ENCODE data around the gene CCL8. TPM values are rescaled to one million over a fixed set of nuclear protein-coding genes. Genes with fewer than 3 reads are reported as not detected.

Gene CCL8
- total RNA-seq, 6 donors from 2014 or later: 0.29 to 3.2 (median 1.4) TPM; not detected in 3

DNA sequence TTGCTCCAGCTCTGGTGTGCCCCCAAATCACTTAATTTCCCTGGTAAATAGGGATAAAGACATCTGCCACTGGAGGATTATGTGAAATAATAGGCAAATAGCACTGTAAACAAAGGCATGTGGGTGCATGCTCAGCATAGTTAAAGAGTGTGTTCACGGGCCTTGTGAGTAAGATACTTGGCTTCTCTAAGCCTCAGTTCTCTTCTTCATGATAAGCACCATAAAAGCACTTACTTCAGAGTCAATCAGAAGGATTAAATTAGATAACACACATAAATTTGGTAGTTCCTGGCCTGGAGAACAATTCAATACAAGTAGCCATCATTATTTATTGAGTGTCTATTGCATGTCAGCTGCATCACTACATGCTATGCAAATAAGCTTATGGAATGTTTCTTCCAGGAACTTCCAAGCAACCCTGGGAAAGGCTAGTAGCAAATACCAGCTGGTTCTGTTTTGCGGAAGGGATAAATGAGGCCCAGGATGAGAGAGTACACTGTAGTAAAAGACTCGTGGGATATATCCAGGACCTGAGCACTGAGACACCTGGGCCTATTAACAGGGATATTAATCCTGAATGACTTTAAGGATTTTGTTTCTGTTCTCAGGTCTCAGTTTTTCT, 19.2 kb upstream of the CCL8 start:
- 77 to 78% methylated on average over 3 of the region's 3 CpGs for WGBS, 2 donors
- TF ChIP-seq, protein P1, sequence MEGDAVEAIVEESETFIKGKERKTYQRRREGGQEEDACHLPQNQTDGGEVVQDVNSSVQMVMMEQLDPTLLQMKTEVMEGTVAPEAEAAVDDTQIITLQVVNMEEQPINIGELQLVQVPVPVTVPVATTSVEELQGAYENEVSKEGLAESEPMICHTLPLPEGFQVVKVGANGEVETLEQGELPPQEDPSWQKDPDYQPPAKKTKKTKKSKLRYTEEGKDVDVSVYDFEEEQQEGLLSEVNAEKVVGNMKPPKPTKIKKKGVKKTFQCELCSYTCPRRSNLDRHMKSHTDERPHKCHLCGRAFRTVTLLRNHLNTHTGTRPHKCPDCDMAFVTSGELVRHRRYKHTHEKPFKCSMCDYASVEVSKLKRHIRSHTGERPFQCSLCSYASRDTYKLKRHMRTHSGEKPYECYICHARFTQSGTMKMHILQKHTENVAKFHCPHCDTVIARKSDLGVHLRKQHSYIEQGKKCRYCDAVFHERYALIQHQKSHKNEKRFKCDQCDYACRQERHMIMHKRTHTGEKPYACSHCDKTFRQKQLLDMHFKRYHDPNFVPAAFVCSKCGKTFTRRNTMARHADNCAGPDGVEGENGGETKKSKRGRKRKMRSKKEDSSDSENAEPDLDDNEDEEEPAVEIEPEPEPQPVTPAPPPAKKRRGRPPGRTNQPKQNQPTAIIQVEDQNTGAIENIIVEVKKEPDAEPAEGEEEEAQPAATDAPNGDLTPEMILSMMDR (IDR thresholded peaks at IDR 0.05): no peak
- TF ChIP-seq POLR2A (IDR thresholded peaks at IDR 0.05): no peak
- no peak for TF ChIP-seq EP300 (IDR thresholded peaks at IDR 0.05)
- TF ChIP-seq POLR2AphosphoS5 (IDR thresholded peaks at IDR 0.05): no peak
- DNase-seq: no peak

DNA sequence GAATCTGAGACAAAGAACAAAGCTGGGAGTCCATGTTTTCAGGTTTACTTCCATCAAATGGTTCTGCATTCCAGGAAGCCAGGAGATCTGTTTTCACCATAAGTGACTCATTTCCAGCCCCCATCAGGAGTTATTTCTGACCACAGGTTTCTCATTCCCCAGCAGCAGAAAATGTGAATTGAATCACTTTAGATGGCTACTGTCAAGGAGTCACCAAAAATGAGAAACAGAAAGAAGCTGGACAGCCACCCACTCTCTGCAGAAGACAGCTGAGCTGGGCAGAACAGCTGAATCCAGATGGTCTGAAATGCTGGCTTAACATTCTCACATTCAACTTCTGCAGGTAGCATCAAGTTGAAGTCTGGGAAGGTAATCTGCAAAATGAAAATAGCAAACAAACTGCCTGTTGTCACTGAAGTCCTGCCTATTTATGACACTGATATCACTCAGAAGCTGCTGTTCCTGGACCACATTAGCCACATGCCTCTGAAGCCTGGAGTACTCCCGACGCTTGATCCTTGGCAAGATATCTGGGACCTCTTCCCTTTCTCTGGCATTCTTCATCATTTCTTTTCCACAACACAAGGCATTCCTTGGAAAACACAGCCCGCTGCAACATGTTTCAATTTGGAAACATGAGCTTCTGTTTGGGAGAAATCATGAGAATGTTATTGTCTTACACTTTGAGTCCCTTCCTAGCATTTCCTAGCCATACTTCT, 18.4 kb upstream of the CCL8 start:
- 83 to 84% methylated on average over 3 of the region's 3 CpGs for WGBS, 2 donors
- Histone ChIP-seq H3K4me1 (no peaks in the 10 kb centered on the region), H3K9me3 (no peaks in the 10 kb centered on the region), H3K27ac (no peak overlapping the region), H3K4me3 (no peak overlapping the region), H3K36me3 (no peaks in the 10 kb centered on the region), H3K27me3 (no peaks in the 10 kb centered on the region)
- DNase-seq (no peak), ATAC-seq (ENCODE audit: low FRiP score in 2 of 2) (no peak)
- TF ChIP-seq EP300 (IDR thresholded peaks at IDR 0.05) (no peak), POLR2AphosphoS5 (IDR thresholded peaks at IDR 0.05) (no peak), POLR2A (IDR thresholded peaks at IDR 0.05) (no peak)
- TF ChIP-seq, protein P1 (IDR thresholded peaks at IDR 0.05): no peak

More for the DNA sequence above, 19.2 kb upstream of the CCL8 start:
- Histone ChIP-seq H3K9me3 (no peaks in the 10 kb centered on the region), H3K4me1 (no peaks in the 10 kb centered on the region), H3K36me3 (no peaks in the 10 kb centered on the region), H3K4me3 (no peak overlapping the region), H3K27ac (no peak overlapping the region), H3K27me3 (no peaks in the 10 kb centered on the region)
- ATAC-seq (ENCODE audit: low FRiP score in 2 of 2): no peak

DNA sequence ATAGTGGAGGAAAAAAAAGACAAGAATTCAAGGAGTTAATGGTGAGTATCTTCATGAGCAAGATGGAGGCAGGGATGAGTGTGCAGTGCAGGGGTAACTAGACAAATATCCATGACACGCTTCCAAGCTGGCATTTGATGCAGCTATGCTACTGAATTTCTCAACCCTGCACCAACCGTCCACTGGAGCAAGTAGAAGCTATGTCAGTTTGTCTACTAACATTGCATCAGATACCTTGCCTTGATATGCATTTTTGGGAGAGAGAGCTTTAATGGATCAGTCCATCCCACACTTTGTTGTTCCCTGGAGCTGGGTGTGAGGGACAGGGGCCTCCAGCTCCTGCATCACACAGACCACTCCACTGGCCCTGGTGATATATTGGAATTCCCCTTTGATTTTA, 17.2 kb upstream of the CCL8 start:
- no peak for ATAC-seq (ENCODE audit: low FRiP score in 2 of 2)
- H3K27ac ChIP-seq: no peak overlapping the region
- 50 to 73% methylated on average over 2 of the region's 2 CpGs for WGBS, 2 donors
- no peaks in the 10 kb centered on the region for H3K36me3 ChIP-seq
- TF ChIP-seq EP300 (IDR thresholded peaks at IDR 0.05): no peak
- TF ChIP-seq, protein P1 (IDR thresholded peaks at IDR 0.05): no peak
- peaks cover 0 to 7% (median 1%) of the 10 kb centered on the region in 4 donors for H3K4me1 ChIP-seq
- no peaks in the 10 kb centered on the region for H3K9me3 ChIP-seq
- no peaks in the 10 kb centered on the region for H3K27me3 ChIP-seq
- no peak overlapping the region for H3K4me3 ChIP-seq
- no peak for DNase-seq

DNA sequence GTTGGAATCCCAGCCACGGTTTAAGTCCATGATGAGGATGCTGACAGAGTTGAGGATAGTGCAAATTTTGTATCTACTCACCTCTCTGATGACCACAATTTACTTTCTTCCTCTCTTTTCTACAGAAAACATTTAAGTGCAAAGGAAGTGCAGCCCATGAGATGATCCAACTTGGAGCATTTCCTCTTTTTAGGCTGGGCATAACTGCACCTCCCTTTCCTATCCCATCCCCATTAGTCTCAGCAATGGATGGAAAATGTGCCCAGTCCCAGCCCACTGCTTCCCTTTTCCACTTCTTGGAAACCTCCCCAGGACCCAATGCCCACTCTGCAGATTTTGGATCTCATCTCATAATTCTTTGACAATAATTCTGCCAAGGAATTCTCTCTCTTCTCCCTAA, 16.6 kb upstream of the CCL8 start:
- no peak for ATAC-seq (ENCODE audit: low FRiP score in 2 of 2)
- no peak for DNase-seq
- no peak overlapping the region for H3K4me3 ChIP-seq
- no peak overlapping the region for H3K27ac ChIP-seq
- WGBS, 2 donors: 76 to 79% methylated on average over 1 of the region's 1 CpG
- H3K4me1 ChIP-seq: peaks cover 3 to 8% (median 7%) of the 10 kb centered on the region in 4 donors
- no peaks in the 10 kb centered on the region for H3K9me3 ChIP-seq
- H3K36me3 ChIP-seq: no peaks in the 10 kb centered on the region
- no peaks in the 10 kb centered on the region for H3K27me3 ChIP-seq
- TF ChIP-seq POLR2AphosphoS5 (IDR thresholded peaks at IDR 0.05): no peak
- no peak for TF ChIP-seq EP300 (IDR thresholded peaks at IDR 0.05)
- TF ChIP-seq, protein P1 (IDR thresholded peaks at IDR 0.05): no peak
- TF ChIP-seq POLR2A (IDR thresholded peaks at IDR 0.05): no peak
